ENCODE measurements around the gene MACC1. TPM values are rescaled to one million over a fixed set of nuclear protein-coding genes. Genes with fewer than 3 reads are reported as not detected.

Gene MACC1
- total and polyA plus RNA-seq, 2 donors (not counting 1 experiment from before 2014, with no cell fraction given), result 0.92 to 6.2 TPM

GRCh38 chr7:20089431-20089830 lies 127.8 kb downstream of the MACC1 start:
- Histone ChIP-seq H3K36me3 (replicated peaks in 1 of 2; ENCODE audit: control extremely low read depth in 1 of 2, control insufficient read depth in 1 of 2, extremely low read depth in 1 of 2, insufficient read depth in 2 of 2, low read length in 1 of 2) (no peaks in the 10 kb centered on the region), H3K4me3 (ENCODE audit: control extremely low read depth in 1 of 5, extremely low read depth in 1 of 5, insufficient read depth in 1 of 5, low read depth in 2 of 5, low read length in 4 of 5) (no peak overlapping the region), H3K4me2 (replicated peaks; ENCODE audit: low read depth, low read length, poor library complexity, severe bottlenecking) (no peak overlapping the region), H3K27ac (ENCODE audit: low read length in 2 of 2) (no peak overlapping the region), H4K20me1 (ENCODE audit: control insufficient read depth, insufficient read depth, low read length, poor library complexity, severe bottlenecking) (no peaks in the 10 kb centered on the region), H3K4me1 (ENCODE audit: control insufficient read depth in 2 of 2, insufficient read depth in 2 of 2, low read length in 2 of 2) (no peaks in the 10 kb centered on the region), H3K9ac (ENCODE audit: low read length) (no peak overlapping the region), H3K79me2 (ENCODE audit: control insufficient read depth, insufficient read depth, low read length) (no peaks in the 10 kb centered on the region), H3K27me3 (replicated peaks in 1 of 4; ENCODE audit: control extremely low read depth in 1 of 4, control insufficient read depth in 3 of 4, insufficient read depth in 4 of 4, low read length in 3 of 4) (no peaks in the 10 kb centered on the region), H3K9me3 (ENCODE audit: control extremely low read depth in 1 of 3, control insufficient read depth in 2 of 3, insufficient read depth in 1 of 3, low read length in 2 of 3) (no peaks in the 10 kb centered on the region), H2AFZ (ENCODE audit: insufficient read depth, low read depth, low read length, poor library complexity, severe bottlenecking) (no peak overlapping the region)
- DNase-seq (no peak), ATAC-seq (ENCODE audit: low read depth) (no peak)
- Mint-ChIP-seq H3K4me3 (no peak overlapping the region), H3K27me3 (no peaks in the 10 kb centered on the region), H3K9me3 (ENCODE audit: insufficient read depth) (peaks cover 2% of the 10 kb centered on the region), H3K4me1 (peaks cover 3% of the 10 kb centered on the region), H3K27ac (no peak overlapping the region)
- no CpG with 5 or more reads among the region's 6 CpGs for WGBS (ENCODE audit: insufficient coverage)
- CTCF ChIA-PET, result no interaction called here
- POLR2A ChIA-PET, result no interaction called here
- intact Hi-C loops (cut with micrococcal nuclease), result no loop called here
- no peak for TF ChIP-seq CTCF (IDR thresholded peaks at IDR 0.05)
- TF ChIP-seq EZH2 (IDR thresholded peaks at IDR 0.05; ENCODE audit: borderline replicate concordance, insufficient read depth, low read depth, low read length, poor library complexity, severe bottlenecking), result no peak

- no peak for ATAC-seq (ENCODE audit: low read depth)
- no peak overlapping the region for H3K27ac ChIP-seq (ENCODE audit: low read length in 2 of 2)
- H3K9ac ChIP-seq (ENCODE audit: low read length), result no peak overlapping the region
- H4K20me1 ChIP-seq (ENCODE audit: control insufficient read depth, insufficient read depth, low read length, poor library complexity, severe bottlenecking), result no peaks in the 10 kb centered on the region
- H3K27me3 ChIP-seq (replicated peaks in 1 of 4; ENCODE audit: control extremely low read depth in 1 of 4, control insufficient read depth in 3 of 4, insufficient read depth in 4 of 4, low read length in 3 of 4), result no peaks in the 10 kb centered on the region
- no peaks in the 10 kb centered on the region for H3K4me1 ChIP-seq (ENCODE audit: control insufficient read depth in 2 of 2, insufficient read depth in 2 of 2, low read length in 2 of 2)
- H3K27me3 Mint-ChIP-seq, result no peaks in the 10 kb centered on the region
- no peak for DNase-seq
- H2AFZ ChIP-seq (ENCODE audit: insufficient read depth, low read depth, low read length, poor library complexity, severe bottlenecking), result no peak overlapping the region
- no peaks in the 10 kb centered on the region for H3K4me1 Mint-ChIP-seq
- WGBS (ENCODE audit: insufficient coverage), result 97% methylated on average over 4 of the region's 4 CpGs
- H3K79me2 ChIP-seq (ENCODE audit: control insufficient read depth, insufficient read depth, low read length), result no peaks in the 10 kb centered on the region
- no peaks in the 10 kb centered on the region for H3K9me3 ChIP-seq (ENCODE audit: control extremely low read depth in 1 of 3, control insufficient read depth in 2 of 3, insufficient read depth in 1 of 3, low read length in 2 of 3)
- CTCF ChIA-PET, result no interaction called here
- intact Hi-C loops (cut with micrococcal nuclease), result no loop called here
- H3K4me3 Mint-ChIP-seq, result no peak overlapping the region
- no peaks in the 10 kb centered on the region for H3K9me3 Mint-ChIP-seq (ENCODE audit: insufficient read depth)
- H3K4me3 ChIP-seq (ENCODE audit: control extremely low read depth in 1 of 5, extremely low read depth in 1 of 5, insufficient read depth in 1 of 5, low read depth in 2 of 5, low read length in 4 of 5), result no peak overlapping the region
- TF ChIP-seq CTCF (IDR thresholded peaks at IDR 0.05) (no peak), EZH2 (IDR thresholded peaks at IDR 0.05; ENCODE audit: borderline replicate concordance, insufficient read depth, low read depth, low read length, poor library complexity, severe bottlenecking) (no peak)
- POLR2A ChIA-PET, result no interaction called here
- no peaks in the 10 kb centered on the region for H3K36me3 ChIP-seq (replicated peaks in 1 of 2; ENCODE audit: control extremely low read depth in 1 of 2, control insufficient read depth in 1 of 2, extremely low read depth in 1 of 2, insufficient read depth in 2 of 2, low read length in 1 of 2)
- no peak overlapping the region for H3K4me2 ChIP-seq (replicated peaks; ENCODE audit: low read depth, low read length, poor library complexity, severe bottlenecking)
- no peak overlapping the region for H3K27ac Mint-ChIP-seq
Observed at GRCh38 chr7:20085086-20085485, 132.1 kb downstream of the MACC1 start.

Other genes starting within 250 kb of the MACC1 start
- 0.30 and 0.32 TPM in 2 replicates for gene ITGB8, start 113.5 kb upstream of the MACC1 start, total RNA-seq
- gene ITGB8, start 113.5 kb upstream of the MACC1 start, polyA plus RNA-seq, result 0.01 and 0.06 TPM in 2 replicates